Lung (tissue), 12 donors: ENCODE measurements around the gene HPS5. TPM values are rescaled to one million over a fixed set of nuclear protein-coding genes. Genes with fewer than 3 reads are reported as not detected.

Experiments used
- ATAC-seq: fragments of 200-7000 bp; cut with Tn5 transposase; one replicate; pipeline ENCODE4 v1.9.1; 2020; ENCODE audit warnings: moderate number of reproducible peaks; ENCODE audit not compliant: insufficient read depth, low FRiP score
- DNase-seq, 3 donors: peaks; one replicate each; pipeline ENCODE4 v3.0.0-alpha.2; 2013 to 2017
- H3K27ac ChIP-seq, 2 donors: one replicate each; pipeline ENCODE4 v1.5.1; 2013; ENCODE audit warnings: mild to moderate bottlenecking in 2 of 2, moderate library complexity in 2 of 2, control low read depth in 1 of 2, inconsistent platforms in 1 of 2, low read depth in 1 of 2, low read length in 1 of 2
- H3K27me3 ChIP-seq, 3 donors: one replicate each; pipeline ENCODE4 v1.5.1; 2013; ENCODE audit warnings: low read length in 2 of 3; ENCODE audit not compliant: control insufficient read depth in 3 of 3, insufficient read depth in 3 of 3
- H3K36me3 ChIP-seq, 4 donors: one replicate each; pipeline ENCODE4 v1.5.1; 2013; ENCODE audit warnings: low read length in 4 of 4, mild to moderate bottlenecking in 1 of 4, moderate library complexity in 1 of 4; ENCODE audit not compliant: control insufficient read depth in 4 of 4, insufficient read depth in 4 of 4
- H3K4me1 ChIP-seq, 5 donors: one replicate each; pipeline ENCODE4 v1.5.1; 2013; ENCODE audit warnings: low read length in 5 of 5, mild to moderate bottlenecking in 2 of 5, moderate library complexity in 1 of 5; ENCODE audit not compliant: control insufficient read depth in 5 of 5, insufficient read depth in 5 of 5
- H3K4me3 ChIP-seq: one replicate; pipeline ENCODE4 v1.5.1; 2013; ENCODE audit warnings: mild to moderate bottlenecking, control low read depth, moderate library complexity
- H3K9ac ChIP-seq, 2 donors: one replicate each; pipeline ENCODE4 v1.5.1; 2013; ENCODE audit warnings: low read length in 2 of 2, control low read depth in 1 of 2; ENCODE audit not compliant: insufficient read depth in 1 of 2
- H3K9me3 ChIP-seq, 4 donors: one replicate each; pipeline ENCODE4 v1.5.1; 2013; ENCODE audit warnings: low read length in 3 of 4, mild to moderate bottlenecking in 1 of 4, moderate library complexity in 1 of 4; ENCODE audit not compliant: control insufficient read depth in 4 of 4, insufficient read depth in 3 of 4
- WGBS, 2 donors: extraction: QIAGEN DNeasy Blood & Tissue Kit; methylation state at CpG; one replicate each; pipeline ENCODE4 v1.1.7; 2013; 5-methylcytosine and 5-hydroxymethylcytosine counted together
- polyA plus RNA-seq, 2 donors: library from polyadenylated mRNA; stranded (reverse); fragments of 200-250 nt; gene quantifications; one replicate each; pipeline ENCODE4 v1.2.1, GENCODE V29; 2013
- total RNA-seq, 2 donors: library from RNA; depleted of rRNA in 1 of 2; stranded (reverse); fragments of >200 nt in 1 of 2; gene quantifications; one replicate each; pipeline ENCODE4 v1.2.1, GENCODE V29; 2014 to 2021
- TF ChIP-seq, protein P1 (sequence below): IDR thresholded peaks from 2 replicates; pipeline ENCODE4 v1.5.1; 2012; ENCODE audit warnings: mild to moderate bottlenecking; ENCODE audit errors: control extremely low read depth, extremely low read depth
- donor health status: control.
- donor health status: control.
- donor health status: Bipolar disorder and iron deficiency.
- donor health status: healthy.
- donor health status: DM: yes; HTN: yes; CAD: no.

Gene HPS5
- total and polyA plus RNA-seq, 4 donors, result 8.9 to 36.2 (median 20.3) TPM

GRCh38 chr11:18368221-18368620 is 46.3 kb upstream of the HPS5 start:
- no peak for ATAC-seq
- H3K36me3 ChIP-seq, result peaks cover 11 to 23% (median 17%) of the 10 kb centered on the region in 4 donors

DNA sequence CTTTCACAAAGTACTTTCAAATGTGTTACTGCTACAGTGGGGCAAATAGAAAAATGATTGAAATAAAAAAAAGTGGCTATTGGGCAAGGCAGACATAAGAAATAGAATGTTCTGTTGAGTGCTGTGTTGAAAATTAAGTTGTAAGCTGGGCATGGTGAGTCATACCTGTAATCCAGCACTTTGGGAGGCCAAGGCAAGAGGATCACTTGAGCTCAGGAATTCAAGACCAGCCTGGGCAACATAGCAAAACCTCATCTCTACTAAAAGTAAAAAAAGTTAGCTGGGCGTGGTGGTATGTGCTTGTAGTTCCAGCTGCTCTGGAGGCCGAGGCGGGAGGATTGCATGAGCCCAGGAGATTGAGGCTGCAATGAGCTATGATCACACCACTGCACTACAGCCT is 45.5 kb upstream of the HPS5 start:
- Histone ChIP-seq H3K36me3 (peaks cover 15 to 26% (median 20%) of the 10 kb centered on the region in 4 donors), H3K27ac (no peak overlapping the region), H3K9me3 (peaks cover 0 to 2% (median 0%) of the 10 kb centered on the region in 4 donors), H3K4me3 (no peak overlapping the region), H3K27me3 (no peaks in the 10 kb centered on the region), H3K4me1 (no peaks in the 10 kb centered on the region), H3K9ac (no peak overlapping the region)
- TF ChIP-seq, protein P1, sequence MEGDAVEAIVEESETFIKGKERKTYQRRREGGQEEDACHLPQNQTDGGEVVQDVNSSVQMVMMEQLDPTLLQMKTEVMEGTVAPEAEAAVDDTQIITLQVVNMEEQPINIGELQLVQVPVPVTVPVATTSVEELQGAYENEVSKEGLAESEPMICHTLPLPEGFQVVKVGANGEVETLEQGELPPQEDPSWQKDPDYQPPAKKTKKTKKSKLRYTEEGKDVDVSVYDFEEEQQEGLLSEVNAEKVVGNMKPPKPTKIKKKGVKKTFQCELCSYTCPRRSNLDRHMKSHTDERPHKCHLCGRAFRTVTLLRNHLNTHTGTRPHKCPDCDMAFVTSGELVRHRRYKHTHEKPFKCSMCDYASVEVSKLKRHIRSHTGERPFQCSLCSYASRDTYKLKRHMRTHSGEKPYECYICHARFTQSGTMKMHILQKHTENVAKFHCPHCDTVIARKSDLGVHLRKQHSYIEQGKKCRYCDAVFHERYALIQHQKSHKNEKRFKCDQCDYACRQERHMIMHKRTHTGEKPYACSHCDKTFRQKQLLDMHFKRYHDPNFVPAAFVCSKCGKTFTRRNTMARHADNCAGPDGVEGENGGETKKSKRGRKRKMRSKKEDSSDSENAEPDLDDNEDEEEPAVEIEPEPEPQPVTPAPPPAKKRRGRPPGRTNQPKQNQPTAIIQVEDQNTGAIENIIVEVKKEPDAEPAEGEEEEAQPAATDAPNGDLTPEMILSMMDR, result no peak
- DNase-seq (no peak), ATAC-seq (no peak)
- 96 to 98% methylated on average over 3 of the region's 3 CpGs for WGBS, 2 donors

More at GRCh38 chr11:18368221-18368620, 46.3 kb upstream of the HPS5 start:
- no peaks in the 10 kb centered on the region for H3K27me3 ChIP-seq
- no peaks in the 10 kb centered on the region for H3K4me1 ChIP-seq
- no peak overlapping the region for H3K27ac ChIP-seq
- WGBS, 2 donors, result 67 to 74% methylated on average over 2 of the region's 2 CpGs
- peaks cover 0 to 2% (median 0%) of the 10 kb centered on the region in 4 donors for H3K9me3 ChIP-seq
- DNase-seq, result no peak
- TF ChIP-seq, protein P1, result no peak
- H3K9ac ChIP-seq, result no peak overlapping the region
- H3K4me3 ChIP-seq, result no peak overlapping the region

- no peak overlapping the region for H3K27ac ChIP-seq
- 33 to 67% methylated on average over 4 of the region's 4 CpGs for WGBS, 2 donors
- peaks cover 0 to 2% (median 0%) of the 10 kb centered on the region in 4 donors for H3K9me3 ChIP-seq
- no peak overlapping the region for H3K4me3 ChIP-seq
- peaks cover 20 to 34% (median 29%) of the 10 kb centered on the region in 4 donors for H3K36me3 ChIP-seq
- TF ChIP-seq, protein P1, result no peak
- DNase-seq (no peak), ATAC-seq (no peak)
- H3K27me3 ChIP-seq, result no peaks in the 10 kb centered on the region
- no peak overlapping the region for H3K9ac ChIP-seq
- no peaks in the 10 kb centered on the region for H3K4me1 ChIP-seq
Observed at GRCh38 chr11:18366286-18366685, 44.3 kb upstream of the HPS5 start.

DNA sequence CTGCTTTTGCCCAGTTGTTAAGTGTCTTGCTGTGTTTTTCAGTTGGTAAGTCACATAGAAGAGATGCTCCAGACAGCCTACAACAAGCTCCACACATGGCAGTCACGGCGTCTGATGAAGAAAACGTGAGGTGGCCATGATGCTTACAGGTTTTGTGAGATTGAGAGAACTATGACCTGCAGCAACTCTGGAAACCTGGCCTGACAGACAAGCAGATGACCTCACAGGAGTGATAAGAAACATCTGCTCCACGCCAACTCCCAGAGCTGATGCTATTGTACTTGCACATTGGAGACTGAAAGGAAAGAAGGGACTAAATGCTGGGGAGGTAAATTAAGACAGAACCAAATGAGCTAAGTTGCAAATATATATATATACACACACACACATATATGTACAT is 43.8 kb upstream of the HPS5 start:
- H3K9me3 ChIP-seq, result peaks cover 0 to 2% (median 0%) of the 10 kb centered on the region in 4 donors
- no peak overlapping the region for H3K9ac ChIP-seq
- ATAC-seq (no peak), DNase-seq (no peak)
- no peaks in the 10 kb centered on the region for H3K27me3 ChIP-seq
- H3K4me3 ChIP-seq, result no peak overlapping the region
- WGBS, 2 donors, result 79 to 94% methylated on average over 4 of the region's 4 CpGs
- TF ChIP-seq, protein P1, result no peak
- peaks cover 24 to 37% (median 31%) of the 10 kb centered on the region in 4 donors for H3K36me3 ChIP-seq
- no peak overlapping the region for H3K27ac ChIP-seq
- no peaks in the 10 kb centered on the region for H3K4me1 ChIP-seq
